Neural progenitor cell (in vitro differentiated cells): ENCODE data around the gene SMCHD1. TPM values are rescaled to one million over a fixed set of nuclear protein-coding genes. Genes with fewer than 3 reads are reported as not detected.

ENCODE experiments used
- DNase-seq: peaks from one replicate; pipeline ENCODE4 v3.0.0-alpha.2; 2016; ENCODE audit warnings: low spot score
- H2AFZ ChIP-seq: fragments of 200-600 bp; sonication (generic); replicated peaks from 2 replicates; pipeline ENCODE4 v1.6.1; 2016; ENCODE audit warnings: antibody characterized with exemption
- H3F3A ChIP-seq: fragments of 200-600 bp; sonication (generic); 2 replicates; pipeline ENCODE4 v1.6.1; 2016; ENCODE audit warnings: antibody characterized with exemption, low read depth
- H3K27ac ChIP-seq: fragments of 200-600 bp; sonication (generic); 2 replicates; pipeline ENCODE4 v1.5.1; 2016; ENCODE audit warnings: mild to moderate bottlenecking
- H3K27me3 ChIP-seq: fragments of 200-600 bp; sonication (generic); 2 replicates; pipeline ENCODE4 v1.6.1; 2016; ENCODE audit warnings: mild to moderate bottlenecking, moderate library complexity
- H3K36me3 ChIP-seq: fragments of 200-600 bp; sonication (generic); 2 replicates; pipeline ENCODE4 v1.5.1; 2016
- H3K4me1 ChIP-seq: fragments of 200-600 bp; sonication (generic); 2 replicates; pipeline ENCODE4 v1.6.1; 2016; ENCODE audit warnings: mixed run types
- H3K4me2 ChIP-seq: fragments of 200-600 bp; sonication (generic); 2 replicates; pipeline ENCODE4 v1.6.1; 2016
- H3K4me3 ChIP-seq: fragments of 200-600 bp; sonication (generic); 2 replicates; pipeline ENCODE4 v1.5.1; 2016
- H3K79me2 ChIP-seq: fragments of 200-600 bp; sonication (generic); 2 replicates; pipeline ENCODE4 v1.6.1; 2016; ENCODE audit warnings: low read depth
- H3K9ac ChIP-seq: fragments of 200-600 bp; sonication (generic); 2 replicates; pipeline ENCODE4 v1.6.1; 2016
- H3K9me3 ChIP-seq: fragments of 200-600 bp; sonication (generic); 2 replicates; pipeline ENCODE4 v1.5.1; 2016; ENCODE audit warnings: low read depth
- H4K20me1 ChIP-seq: fragments of 200-600 bp; sonication (generic); 2 replicates; pipeline ENCODE4 v1.6.1; 2016; ENCODE audit warnings: low read depth
- H3K27ac Mint-ChIP-seq: 3 replicates; pipeline ENCODE4 v1.8.0; 2021; ENCODE audit warnings: mixed read lengths
- H3K27me3 Mint-ChIP-seq: 2 replicates; pipeline ENCODE4 v1.8.0; 2022; ENCODE audit warnings: low read depth, mild to moderate bottlenecking, inconsistent platforms, moderate library complexity, mixed read lengths; ENCODE audit not compliant: insufficient read depth
- H3K36me3 Mint-ChIP-seq: 3 replicates; pipeline ENCODE4 v1.8.0; 2021; ENCODE audit warnings: mixed read lengths
- H3K4me1 Mint-ChIP-seq: 3 replicates; pipeline ENCODE4 v1.8.0; 2021; ENCODE audit warnings: mixed read lengths
- H3K4me3 Mint-ChIP-seq: 3 replicates; pipeline ENCODE4 v1.8.0; 2021; ENCODE audit warnings: mild to moderate bottlenecking, moderate library complexity, mixed read lengths
- H3K9me3 Mint-ChIP-seq: 3 replicates; pipeline ENCODE4 v1.8.0; 2020; ENCODE audit warnings: mixed read lengths
- CTCF ChIP-seq: fragments of 200-600 bp; sonication (generic); IDR thresholded peaks from 2 replicates; pipeline ENCODE4 v1.5.1; 2017; ENCODE audit warnings: antibody characterized with exemption, mild to moderate bottlenecking
- EZH2 ChIP-seq: fragments of 200-600 bp; sonication (generic); IDR thresholded peaks from 2 replicates; pipeline ENCODE4 v1.6.1; 2017; ENCODE audit warnings: antibody characterized with exemption, mild to moderate bottlenecking, moderate library complexity
- EZH2phosphoT487 ChIP-seq: fragments of 200-600 bp; sonication (generic); IDR thresholded peaks from 2 replicates; pipeline ENCODE4 v1.6.1; 2017; ENCODE audit warnings: antibody characterized with exemption
- total RNA-seq: library from RNA; depleted of rRNA; stranded (reverse); fragments of >200 nt; gene quantifications from 2 replicates; pipeline ENCODE4 v1.2.3, GENCODE V29; 2015; ENCODE audit warnings: low replicate concordance

SMCHD1 gene
- total RNA-seq, 1 donor from 2014 or later: 127 TPM

- peaks cover 19% of the 10 kb centered on the region for H3K36me3 ChIP-seq
- no peak overlapping the region for H3K4me3 ChIP-seq
- no peak overlapping the region for H3K4me3 Mint-ChIP-seq
- no peak overlapping the region for H2AFZ ChIP-seq
- no peaks in the 10 kb centered on the region for H3K4me1 Mint-ChIP-seq
- no peak overlapping the region for H3K27ac ChIP-seq
- no peaks in the 10 kb centered on the region for H3K27me3 ChIP-seq
- H3K9me3 ChIP-seq: no peaks in the 10 kb centered on the region
- H3K9ac ChIP-seq: no peak overlapping the region
- H3K27me3 Mint-ChIP-seq: no peaks in the 10 kb centered on the region
- DNase-seq: no peak
- TF ChIP-seq EZH2phosphoT487 (no peak), EZH2 (no peak), CTCF (no peak)
- no peaks in the 10 kb centered on the region for H3F3A ChIP-seq
- no peak overlapping the region for H3K27ac Mint-ChIP-seq
- H3K4me2 ChIP-seq: no peak overlapping the region
- no peaks in the 10 kb centered on the region for H3K4me1 ChIP-seq
- peaks cover 40% of the 10 kb centered on the region for H3K36me3 Mint-ChIP-seq
- H4K20me1 ChIP-seq: no peaks in the 10 kb centered on the region
- no peaks in the 10 kb centered on the region for H3K9me3 Mint-ChIP-seq
- no peaks in the 10 kb centered on the region for H3K79me2 ChIP-seq
Measured at GRCh38 chr18:2794159-2794558, 138.6 kb downstream of the SMCHD1 start.

- H3K79me2 ChIP-seq: no peaks in the 10 kb centered on the region
- Mint-ChIP-seq H3K4me3 (no peak overlapping the region), H3K27me3 (no peaks in the 10 kb centered on the region), H3K36me3 (peaks cover 39% of the 10 kb centered on the region), H3K9me3 (no peaks in the 10 kb centered on the region), H3K4me1 (no peaks in the 10 kb centered on the region), H3K27ac (no peak overlapping the region)
- DNase-seq: no peak
- H2AFZ ChIP-seq: no peak overlapping the region
- peaks cover 22% of the 10 kb centered on the region for H3K36me3 ChIP-seq
- no peaks in the 10 kb centered on the region for H3K9me3 ChIP-seq
- H3K4me3 ChIP-seq: no peak overlapping the region
- H4K20me1 ChIP-seq: no peaks in the 10 kb centered on the region
- no peak overlapping the region for H3K27ac ChIP-seq
- H3K27me3 ChIP-seq: no peaks in the 10 kb centered on the region
- no peak overlapping the region for H3K9ac ChIP-seq
- TF ChIP-seq CTCF: no peak
- TF ChIP-seq EZH2phosphoT487: no peak
- TF ChIP-seq EZH2: no peak
- H3K4me2 ChIP-seq: no peak overlapping the region
- no peaks in the 10 kb centered on the region for H3K4me1 ChIP-seq
- H3F3A ChIP-seq: peaks cover 7% of the 10 kb centered on the region
Measured at GRCh38 chr18:2797951-2798350, 142.4 kb downstream of the SMCHD1 start.

GRCh38 chr18:2799369-2799768 is 143.8 kb downstream of the SMCHD1 start:
- Mint-ChIP-seq H3K27me3 (no peaks in the 10 kb centered on the region), H3K36me3 (peaks cover 41% of the 10 kb centered on the region), H3K4me1 (no peaks in the 10 kb centered on the region), H3K27ac (no peak overlapping the region), H3K4me3 (no peak overlapping the region), H3K9me3 (no peaks in the 10 kb centered on the region)
- Histone ChIP-seq H4K20me1 (no peaks in the 10 kb centered on the region), H2AFZ (no peak overlapping the region), H3K9me3 (no peaks in the 10 kb centered on the region), H3K27ac (no peak overlapping the region), H3K4me2 (no peak overlapping the region), H3K4me1 (no peaks in the 10 kb centered on the region), H3K36me3 (peaks cover 26% of the 10 kb centered on the region), H3K9ac (no peak overlapping the region), H3K4me3 (no peak overlapping the region), H3F3A (peaks cover 7% of the 10 kb centered on the region), H3K27me3 (no peaks in the 10 kb centered on the region), H3K79me2 (no peaks in the 10 kb centered on the region)
- TF ChIP-seq EZH2phosphoT487 (no peak), CTCF (no peak), EZH2 (no peak)
- no peak for DNase-seq
